ENCODE results near the gene ZNF598.
A peak's percentile ranks its signal among the peaks of the same experiment; 100 is the strongest.
"Not testable (repeated sequence)": the region's sequence is repeated elsewhere in the genome, so short reads cannot be mapped to it uniquely, and the experiment has no call there.

Gene ZNF598

GRCh38 chr16:1974157-1975070 is 35.2 kb downstream of the ZNF598 start:
- DNase-seq = no peak

GRCh38 chr16:1973461-1974156 is 36.0 kb downstream of the ZNF598 start:
- DNase-seq = no peak

GRCh38 chr16:1972490-1972877 is 37.1 kb downstream of the ZNF598 start:
- DNase-seq = no peak

- peak; percentile 95 to 98 for DNase-seq
These were observed 37.7 kb downstream of the ZNF598 start, which contains the start of gene TBL3 for GRCh38 chr16:1971796-1972489. Gene TBL3 (plus strand): TSS chr16:1972053. CDS start chr16:1972165, 112 bp downstream.

- no peak for DNase-seq
These were observed 41.3 kb downstream of the ZNF598 start for GRCh38 chr16:1968146-1968953.

- DNase-seq = no peak
These were observed 43.2 kb downstream of the ZNF598 start, which contains the start of gene RNF151 for GRCh38 chr16:1966460-1966859. Gene RNF151 (plus strand): TSS chr16:1966856. CDS start chr16:1966882, 26 bp downstream.

- DNase-seq = peak in 1 of 2 donors; percentile 38
These were observed 44.1 kb downstream of the ZNF598 start for GRCh38 chr16:1965396-1966001.

- DNase-seq = peak; percentile 99 to 100
These were observed 44.9 kb downstream of the ZNF598 start, which contains the start of gene RPS2 for GRCh38 chr16:1964506-1965395. Gene RPS2 (minus strand): TSS chr16:1964826. CDS start chr16:1964625, 201 bp downstream.

- peak; percentile 29 to 62 for DNase-seq
These were observed 45.7 kb downstream of the ZNF598 start for GRCh38 chr16:1963806-1964505.

- not testable (repeated sequence) for DNase-seq
These were observed 47.2 kb downstream of the ZNF598 start for GRCh38 chr16:1962161-1963153.

- no peak for DNase-seq
These were observed 48.0 kb downstream of the ZNF598 start for GRCh38 chr16:1961651-1962067.

GRCh38 chr16:1960665-1961630 is 48.7 kb downstream of the ZNF598 start:
- peak in 1 of 2 donors; percentile 50 for DNase-seq

- DNase-seq = peak; percentile 87 to 93
These were observed 50.2 kb downstream of the ZNF598 start, which contains the start of gene NDUFB10 for GRCh38 chr16:1959269-1960039. Gene NDUFB10 (plus strand): TSS chr16:1959538. CDS start chr16:1959625, 87 bp downstream.

- DNase-seq = no peak
These were observed 50.8 kb downstream of the ZNF598 start for GRCh38 chr16:1958715-1959268.

GRCh38 chr16:1958143-1958491 is 51.5 kb downstream of the ZNF598 start:
- DNase-seq = not testable (repeated sequence)

Data from CD4-positive, alpha-beta T cell treated with Interferon alpha-2 for 1 hour (primary cell).